HCT116 (cell line): ENCODE measurements around the gene PCDHGB3. TPM values are rescaled to one million over a fixed set of nuclear protein-coding genes. Genes with fewer than 3 reads are reported as not detected.

Source experiments
- ATAC-seq: fragments of 200-7000 bp; cut with Tn5 transposase; 2 replicates; pipeline ENCODE4 v1.9.1; 2020; ENCODE audit warnings: mild to moderate bottlenecking, moderate library complexity
- BruUV-seq: library from RNA; stranded (reverse); fragments of 400-500 nt; replicated peaks from 2 replicates; lab custom pipeline; 2021; lab: Mats Ljungman, UMichigan
- CTCF ChIA-PET: fragments of 300-600 bp; sonication (Branson Sonifier 250); formaldehyde crosslinking; loops from one replicate; lab custom pipeline; 2021; ENCODE audit warnings: antibody characterized with exemption; lab: Charles Lee
- POLR2A ChIA-PET: fragments of 300-600, 350-600 bp; sonication (Branson Sonifier 250); formaldehyde crosslinking; loops from one replicate; lab custom pipeline; 2021; ENCODE audit warnings: antibody characterized with exemption; lab: Charles Lee
- RAD21 ChIA-PET, 2 experiments: fragments of 300-600 bp; sonication (Branson Sonifier 250); formaldehyde crosslinking; loops; one replicate each; lab custom pipeline; 2023; ENCODE audit warnings: low total read pairs in 2 of 2; ENCODE audit not compliant: uncharacterized antibody in 2 of 2, unreplicated experiment in 2 of 2, low non-redundant PET in 1 of 2; lab: Charles Lee
- DNase-seq: peaks from one replicate; pipeline ENCODE4 v3.0.0-alpha.2; 2010; ENCODE audit warnings: low read depth, low spot score
- H2AFZ ChIP-seq: fragments of 200-600 bp; shearing (Covaris generic), sonication (generic); 2 replicates; pipeline ENCODE4 v1.6.1; 2017; ENCODE audit warnings: low read depth, mixed run types, mixed read lengths, antibody characterized with exemption, low read length; ENCODE audit not compliant: poor library complexity, severe bottlenecking
- H3K27ac ChIP-seq: 2 replicates; pipeline ENCODE4 v1.5.1; 2012; ENCODE audit warnings: low read depth, low read length
- H3K27me3 ChIP-seq: fragments of 200-600 bp; sonication (generic); 2 replicates; pipeline ENCODE4 v1.6.1; 2016; ENCODE audit warnings: mixed run types, low read length, mixed read lengths; ENCODE audit not compliant: insufficient read depth
- H3K36me3 ChIP-seq, 2 experiments: fragments of 200-500 bp in 1 of 2; fragments of 200-600 bp in 1 of 2; sonication (Bioruptor generic) in 1 of 2; sonication (generic) in 1 of 2; 2 replicates each; pipeline versions ENCODE4 v1.5.1 to v1.6.1; 2014 to 2016; ENCODE audit warnings: low read length in 2 of 2, inconsistent platforms in 1 of 2, mixed read lengths in 1 of 2, mixed run types in 1 of 2; ENCODE audit not compliant: insufficient read depth in 2 of 2, control insufficient read depth in 1 of 2
- H3K4me1 ChIP-seq, 2 experiments: fragments of 200-600 bp in 1 of 2; sonication (generic) in 1 of 2; 2 replicates each; pipeline versions ENCODE4 v1.5.1 to v1.6.1; 2012 to 2017; ENCODE audit warnings: low read length in 2 of 2, inconsistent platforms in 1 of 2, mild to moderate bottlenecking in 1 of 2, mixed read lengths in 1 of 2, mixed run types in 1 of 2, moderate library complexity in 1 of 2; ENCODE audit not compliant: insufficient read depth in 2 of 2, control insufficient read depth in 1 of 2
- H3K4me2 ChIP-seq: fragments of 200-600 bp; sonication (generic); 2 replicates; pipeline ENCODE4 v1.6.1; 2017; ENCODE audit warnings: mixed run types, low read length, mixed read lengths
- H3K4me3 ChIP-seq, 2 experiments: fragments of 200-600 bp in 1 of 2; sonication (generic) in 1 of 2; replicated peaks in 1 of 2; 2 replicates each; pipeline ENCODE4 v1.5.1; 2011 to 2016; ENCODE audit warnings: low read length in 2 of 2, control low read depth in 1 of 2, low read depth in 1 of 2, mild to moderate bottlenecking in 1 of 2, mixed read lengths in 1 of 2, mixed run types in 1 of 2
- H3K79me2 ChIP-seq: fragments of 200-600 bp; sonication (generic); 2 replicates; pipeline ENCODE4 v1.6.1; 2017; ENCODE audit warnings: mild to moderate bottlenecking, mixed run types, low read length, moderate library complexity, mixed read lengths; ENCODE audit not compliant: insufficient read depth
- H3K9ac ChIP-seq: fragments of 200-600 bp; sonication (generic); 2 replicates; pipeline ENCODE4 v1.6.1; 2016; ENCODE audit warnings: low read length, mixed read lengths
- H3K9me2 ChIP-seq: fragments of 200-600 bp; sonication (generic), shearing (Covaris generic); 2 replicates; pipeline ENCODE4 v1.6.1; 2017; ENCODE audit warnings: mixed run types, mild to moderate bottlenecking, moderate library complexity; ENCODE audit not compliant: insufficient read depth
- H3K9me3 ChIP-seq, 2 experiments: fragments of 200-500 bp in 1 of 2; fragments of 200-600 bp in 1 of 2; sonication (Bioruptor generic) in 1 of 2; sonication (generic) in 1 of 2; 2 replicates each; pipeline ENCODE4 v1.6.1; 2014 to 2017; ENCODE audit warnings: low read length in 2 of 2, mixed read lengths in 2 of 2, inconsistent platforms in 1 of 2, low read depth in 1 of 2, mild to moderate bottlenecking in 1 of 2, mixed run types in 1 of 2, moderate library complexity in 1 of 2; ENCODE audit not compliant: control insufficient read depth in 1 of 2, insufficient read depth in 1 of 2
- H4K20me1 ChIP-seq: fragments of 200-600 bp; sonication (generic), shearing (Covaris generic); 2 replicates; pipeline ENCODE4 v1.6.1; 2017; ENCODE audit warnings: mixed run types, mild to moderate bottlenecking, moderate library complexity; ENCODE audit not compliant: insufficient read depth
- CBX3 ChIP-seq: IDR thresholded peaks from 2 replicates; pipeline ENCODE4 v1.6.1; 2012; ENCODE audit warnings: low read depth
- CTCF ChIP-seq, 3 experiments: fragments of 200-600 bp in 1 of 3; sonication (generic) in 1 of 3; IDR thresholded peaks in 2 of 3; conservative IDR thresholded peaks in 1 of 3; 2 replicates each; pipeline ENCODE4 v1.5.1; 2012 to 2017; ENCODE audit warnings: low read depth in 2 of 3, low read length in 2 of 3, antibody characterized with exemption in 1 of 3, borderline replicate concordance in 1 of 3, control low read depth in 1 of 3, mild to moderate bottlenecking in 1 of 3, mixed read lengths in 1 of 3, mixed run types in 1 of 3, moderate library complexity in 1 of 3; ENCODE audit not compliant: insufficient read depth in 1 of 3
- EZH2 ChIP-seq: fragments of 200-600 bp; sonication (generic); IDR thresholded peaks from 2 replicates; pipeline ENCODE4 v1.6.1; 2017; ENCODE audit warnings: antibody characterized with exemption, mixed run types
- MAX ChIP-seq: IDR thresholded peaks from 2 replicates; pipeline ENCODE4 v1.6.1; 2012
- RAD21 ChIP-seq: IDR thresholded peaks from 2 replicates; pipeline ENCODE4 v1.6.1; 2012; ENCODE audit warnings: low read depth, mild to moderate bottlenecking
- YY1 ChIP-seq: IDR thresholded peaks from 2 replicates; pipeline ENCODE4 v1.6.1; 2011; ENCODE audit warnings: low read length, low read depth, moderate library complexity, mild to moderate bottlenecking; ENCODE audit not compliant: insufficient replicate concordance; ENCODE audit errors: extremely low read depth
- intact Hi-C: fragments of 100-400 bp; cut with micrococcal nuclease; formaldehyde crosslinking; loops from 2 replicates; pipeline ENCODE4 v1.10.0; 2022
- total RNA-seq: library from RNA; stranded (reverse); gene quantifications from one replicate; pipeline ENCODE4 v1.2.1, GENCODE V29; 2021; ENCODE audit not compliant: unreplicated experiment

The PCDHGB3 gene
- total RNA-seq, 1 experiment from 2014 or later = 0.10 TPM

- Histone ChIP-seq H3K79me2 (no peaks in the 10 kb centered on the region), H3K9ac (no peak within 1 kb of the TSS), H3K4me2 (no peak within 1 kb of the TSS), H3K36me3 (no peaks in the 10 kb centered on the region), H3K27me3 (no peaks in the 10 kb centered on the region)
- peak; percentile 70 for ATAC-seq
- TF ChIP-seq CTCF (IDR thresholded peaks at IDR 0.05 in 2 of 3, conservative IDR thresholded peaks at IDR 0.05 in 1 of 3; ENCODE audit: borderline replicate concordance in 1 of 3, insufficient read depth in 1 of 3, low read depth in 2 of 3, low read length in 2 of 3) (peak; percentile 33 to 53 (median 52); a peak in 4 of 6 replicates), YY1 (no peak), RAD21 (peak; percentile 57), CBX3 (no peak), MAX (peak; percentile 81), EZH2 (no peak)
- TF ChIP-seq, all 23 proteins: peak for 3
- no TSS peak for BruUV-seq
- RAD21 ChIA-PET = no interaction called here
- POLR2A ChIA-PET = no interaction called here
- Histone ChIP-seq H2AFZ (no peak within 1 kb of the TSS), H3K4me3 (no peak within 1 kb of the TSS), H3K27ac (no peak within 1 kb of the TSS), H3K9me3 (no peaks in the 10 kb centered on the region), H4K20me1 (no peaks in the 10 kb centered on the region), H3K9me2 (no peaks in the 10 kb centered on the region), H3K4me1 (no peaks in the 10 kb centered on the region)
- CTCF ChIA-PET = interaction anchor here (1.0 to 1.3 kb wide), 2 partner anchors 165 to 172 kb away, joined by 3 read pairs; no protein-coding TSS in a partner anchor
- DNase-seq = peak; percentile 21
- intact Hi-C loops = no loop called here
Measured at GRCh38 chr5:141392429-141393198, 22.6 kb downstream of the PCDHGB3 start, which contains the start of gene PCDHGA8. PCDHGA8 (plus strand) TSS chr5:141392633; CDS start chr5:141392814, 181 bp downstream.
